Measurements from ENCODE around the gene SDHAF3.

DNA sequence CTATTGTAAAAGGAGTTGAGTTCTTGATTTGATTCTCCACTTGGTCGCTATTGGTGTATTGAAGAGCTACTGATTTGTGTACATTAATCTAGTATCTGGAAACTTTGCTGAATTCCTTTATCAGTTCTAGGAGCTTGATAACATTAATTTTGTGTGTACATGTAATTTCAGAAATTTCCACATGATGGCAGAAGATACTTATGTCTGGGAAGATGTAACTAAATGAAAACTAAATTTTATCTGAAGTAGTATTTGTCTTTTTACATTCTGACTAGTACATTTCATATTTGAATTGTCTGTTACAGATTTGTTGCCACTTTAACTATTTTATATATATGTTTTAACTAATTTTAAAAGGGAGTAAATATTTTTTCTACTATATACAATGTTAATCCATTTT is 27.6 kb downstream of the SDHAF3 start:
- no peak for TF ChIP-seq POLR2A (IDR thresholded peaks at IDR 0.05; ENCODE audit: low read length)
- no peak for TF ChIP-seq GATA1 (IDR thresholded peaks at IDR 0.05; ENCODE audit: low read depth, low read length)
